GM21360 (cell line): ENCODE measurements around the gene TEX54.
"Not testable (repeated sequence)": the region's sequence is repeated elsewhere in the genome, so short reads cannot be mapped to it uniquely, and the experiment has no call there.

ENCODE experiments used
- ATAC-seq: cut with Tn5 transposase; IDR thresholded peaks from one replicate; pipeline ENCODE4 v1.9.1; 2021; ENCODE audit warnings: mild to moderate bottlenecking, moderate library complexity; ENCODE audit not compliant: unreplicated experiment

Gene TEX54

GRCh38 chr11:62832336-62833234 is at the start of gene TEX54:
Gene TEX54, minus strand, starts transcription at chr11:62832841.
- ATAC-seq, result peak; percentile 11

GRCh38 chr11:62882431-62882749 is 49.7 kb upstream of the TEX54 start:
- ATAC-seq, result no peak

- ATAC-seq, result peak; percentile 40
These were observed 49.2 kb upstream of the TEX54 start for GRCh38 chr11:62881579-62882430.

- peak; percentile 58 for ATAC-seq
These were observed 48.4 kb upstream of the TEX54 start, which contains the start of gene SLC3A2 for GRCh38 chr11:62880803-62881578. Gene SLC3A2, plus strand, starts transcription at chr11:62880896. Its CDS starts 128 bp downstream, at chr11:62881024.

- ATAC-seq, result peak; percentile 6
These were observed 47.7 kb upstream of the TEX54 start for GRCh38 chr11:62880231-62880802.

- ATAC-seq, result no peak
These were observed 46.8 kb upstream of the TEX54 start for GRCh38 chr11:62879235-62879978.

GRCh38 chr11:62876712-62877111 is 44.1 kb upstream of the TEX54 start:
- ATAC-seq, result no peak

GRCh38 chr11:62875698-62876478 is 43.2 kb upstream of the TEX54 start:
- ATAC-seq, result no peak

GRCh38 chr11:62874851-62875250 is 42.2 kb upstream of the TEX54 start:
- no peak for ATAC-seq

GRCh38 chr11:62865635-62866034 is 33.0 kb upstream of the TEX54 start:
- ATAC-seq, result no peak

- ATAC-seq, result no peak
These were observed 31.2 kb upstream of the TEX54 start for GRCh38 chr11:62863687-62864335.

GRCh38 chr11:62861564-62862192 is 29.0 kb upstream of the TEX54 start:
- not testable (repeated sequence) for ATAC-seq

GRCh38 chr11:62860835-62861563 is 28.4 kb upstream of the TEX54 start:
- ATAC-seq, result no peak

GRCh38 chr11:62859281-62859703 is 26.7 kb upstream of the TEX54 start:
- not testable (repeated sequence) for ATAC-seq

GRCh38 chr11:62858201-62858600 is 25.6 kb upstream of the TEX54 start:
- no peak for ATAC-seq

- no peak for ATAC-seq
These were observed 24.9 kb upstream of the TEX54 start for GRCh38 chr11:62857541-62857982.

- ATAC-seq, result no peak
These were observed 23.8 kb upstream of the TEX54 start for GRCh38 chr11:62856333-62856895.
